ENCODE measurements around the gene NDUFS5. TPM values are rescaled to one million over a fixed set of nuclear protein-coding genes. Genes with fewer than 3 reads are reported as not detected.
A peak's percentile ranks its signal among the peaks of the same experiment; 100 is the strongest.
"Not testable (repeated sequence)": the region's sequence is repeated elsewhere in the genome, so short reads cannot be mapped to it uniquely, and the experiment has no call there.

Gene NDUFS5
- 100 to 1,000 TPM; 181 to 275 (median 249) TPM for total RNA-seq (2021; fragmentation: NEBNext Ultra II Directional; extraction: Animal tissue kit (Norgen Biotek cat#: 25700))
- long read RNA-seq, transcript NDUFS5-201 (3 exons, 544 nt): major isoform, 199 of 271 reads
- long read RNA-seq, transcript NDUFS5-202 (3 exons, 548 nt): minor isoform, 64 of 271 reads
- long read RNA-seq, partial matches to known transcripts: 6 of 271 reads
- long read RNA-seq, other reads (novel, unspliced or antisense): 2 of 271 reads

DNA sequence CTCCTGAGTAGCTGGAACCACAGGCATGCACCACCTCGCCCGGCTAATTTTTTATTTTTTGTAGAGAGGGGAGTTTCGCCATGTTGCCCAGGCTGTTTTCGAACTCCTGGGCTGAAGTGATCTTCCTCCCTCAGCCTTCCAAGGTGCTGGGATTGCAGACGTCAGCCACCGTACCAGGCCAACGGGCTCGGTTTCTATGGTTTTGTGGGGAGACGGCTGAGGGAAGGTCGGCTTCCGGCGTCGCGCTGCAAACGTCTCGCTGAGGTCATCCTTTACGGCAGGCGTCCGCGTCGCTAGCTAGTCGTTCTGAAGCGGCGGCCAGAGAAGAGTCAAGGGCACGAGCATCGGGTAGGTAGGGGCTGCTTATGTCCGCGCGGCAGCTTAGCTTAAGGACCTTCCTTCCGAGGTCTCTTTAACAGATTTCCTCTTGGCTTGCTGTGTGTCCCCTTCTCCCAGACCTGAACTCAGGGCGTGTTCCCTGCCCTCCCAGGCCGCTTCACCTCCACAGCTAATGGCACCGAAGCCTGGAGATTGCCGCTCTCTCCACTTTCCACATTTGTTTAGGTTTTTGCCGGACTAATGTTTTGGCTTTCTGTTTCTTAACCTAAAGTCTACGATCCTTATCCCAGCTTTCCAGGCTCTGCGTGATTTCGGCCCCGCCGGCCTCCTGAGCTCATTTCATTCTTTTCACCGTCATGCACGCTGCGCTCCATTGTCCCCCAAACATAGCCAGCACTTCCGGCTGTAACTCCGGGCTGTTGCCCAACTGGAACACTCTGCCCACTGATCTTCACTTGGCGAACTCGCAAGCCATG is at the start of gene NDUFS5:
TSS of gene NDUFS5 (plus strand) at position 300 of the 815 bp plus-strand sequence. CDS start 2,375 bp downstream, outside the sequence.
- TF ChIP-seq CTCF (IDR thresholded peaks at IDR 0.05): no peak
- Mint-ChIP-seq H3K9me3 (no peaks in the 10 kb centered on the region), H3K4me1 (ENCODE audit: low read depth) (peaks cover 13% of the 10 kb centered on the region), H3K4me3 (peak within 1 kb of the TSS; percentile 93), H3K27me3 (ENCODE audit: insufficient read depth) (no peaks in the 10 kb centered on the region; the same call in 1 of the 2 replicates), H3K36me3 (ENCODE audit: low read depth) (peaks cover 18% of the 10 kb centered on the region), H3K27ac (peak within 1 kb of the TSS; percentile 97)
- peak; percentile 92 for DNase-seq

GRCh38 chr1:38977399-38978244 is 48.5 kb upstream of the NDUFS5 start:
- not testable (repeated sequence) for H3K4me3 Mint-ChIP-seq; H3K9me3 Mint-ChIP-seq; DNase-seq; H3K4me1 Mint-ChIP-seq (ENCODE audit: low read depth); H3K36me3 Mint-ChIP-seq (ENCODE audit: low read depth); H3K27me3 Mint-ChIP-seq (ENCODE audit: insufficient read depth); H3K27ac Mint-ChIP-seq

DNA sequence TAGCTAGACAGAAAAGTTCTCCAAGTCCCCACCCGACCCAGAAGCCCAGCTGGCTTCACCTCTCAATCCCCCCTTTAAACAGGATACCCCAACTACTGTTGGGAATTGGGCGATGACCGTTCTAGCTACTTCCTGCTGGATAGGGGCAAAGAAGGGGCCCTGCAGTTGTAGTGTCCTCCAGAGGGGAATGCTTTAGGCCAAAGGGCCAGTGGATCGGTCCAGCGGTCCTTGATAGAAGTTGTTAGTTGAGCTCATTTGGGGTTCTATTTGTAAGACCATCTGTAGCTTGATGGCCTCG is 48.0 kb upstream of the NDUFS5 start:
- not testable (repeated sequence) for H3K27me3 Mint-ChIP-seq (ENCODE audit: insufficient read depth); H3K4me3 Mint-ChIP-seq; H3K36me3 Mint-ChIP-seq (ENCODE audit: low read depth); H3K9me3 Mint-ChIP-seq; H3K27ac Mint-ChIP-seq; H3K4me1 Mint-ChIP-seq (ENCODE audit: low read depth); DNase-seq

GRCh38 chr1:38979380-38979779 is 46.8 kb upstream of the NDUFS5 start:
- not testable (repeated sequence) for H3K9me3 Mint-ChIP-seq; H3K36me3 Mint-ChIP-seq (ENCODE audit: low read depth); H3K27me3 Mint-ChIP-seq (ENCODE audit: insufficient read depth); DNase-seq; H3K27ac Mint-ChIP-seq; H3K4me1 Mint-ChIP-seq (ENCODE audit: low read depth); H3K4me3 Mint-ChIP-seq

DNA sequence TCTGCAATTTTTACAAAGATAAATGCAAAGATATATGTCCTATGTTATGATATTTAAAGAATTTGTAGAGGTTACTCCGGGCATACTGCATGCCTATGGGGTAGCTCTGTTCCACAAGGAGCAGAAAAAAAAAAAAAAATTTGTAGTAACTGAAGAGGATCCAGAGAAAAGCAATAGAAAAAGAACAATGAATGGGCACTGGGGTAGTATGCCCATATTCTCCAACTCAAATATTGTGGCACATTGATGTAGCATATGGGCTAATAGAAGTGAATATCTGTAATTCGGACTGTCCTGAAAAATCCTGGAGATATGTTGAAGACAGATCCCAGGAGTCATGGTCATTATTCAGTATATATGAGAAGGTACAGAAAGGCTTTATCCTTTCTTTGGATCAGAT is 36.2 kb upstream of the NDUFS5 start:
- TF ChIP-seq CTCF (IDR thresholded peaks at IDR 0.05): no peak
- peaks cover 55% of the 10 kb centered on the region for H3K4me1 Mint-ChIP-seq (ENCODE audit: low read depth)
- no peak for DNase-seq

GRCh38 chr1:38990386-38990737 is 35.8 kb upstream of the NDUFS5 start:
- Mint-ChIP-seq H3K36me3 (ENCODE audit: low read depth) (peaks cover 23% of the 10 kb centered on the region), H3K4me3 (peak overlapping the region; percentile 78), H3K9me3 (no peaks in the 10 kb centered on the region), H3K27ac (peak overlapping the region; percentile 78), H3K27me3 (ENCODE audit: insufficient read depth) (no peaks in the 10 kb centered on the region; the same call in 1 of the 2 replicates), H3K4me1 (ENCODE audit: low read depth) (peaks cover 56% of the 10 kb centered on the region)
- TF ChIP-seq CTCF (IDR thresholded peaks at IDR 0.05): no peak
- DNase-seq: peak; percentile 18

More for the DNA sequence above, 36.2 kb upstream of the NDUFS5 start:
- Mint-ChIP-seq H3K27ac (peak overlapping the region; percentile 78), H3K36me3 (ENCODE audit: low read depth) (peaks cover 19% of the 10 kb centered on the region), H3K27me3 (ENCODE audit: insufficient read depth) (no peaks in the 10 kb centered on the region; the same call in 1 of the 2 replicates), H3K4me3 (peak overlapping the region; percentile 78), H3K9me3 (no peaks in the 10 kb centered on the region)

Measured in HFFc6 (cell line).